Rectal smooth muscle tissue (tissue), 1 donor: ENCODE results near the gene ADARB2.
"Not testable (repeated sequence)": the region's sequence is repeated elsewhere in the genome, so short reads cannot be mapped to it uniquely, and the experiment has no call there.

ENCODE experiments used
- H3K27ac ChIP-seq: one replicate; pipeline ENCODE4 v1.7.0; 2013; ENCODE audit warnings: low read depth, low read length, inconsistent platforms
- H3K27me3 ChIP-seq: one replicate; pipeline ENCODE4 v1.7.0; 2013; ENCODE audit warnings: low read length; ENCODE audit not compliant: control insufficient read depth, insufficient read depth
- H3K36me3 ChIP-seq: one replicate; pipeline ENCODE4 v1.7.0; 2013; ENCODE audit warnings: low read length; ENCODE audit not compliant: control insufficient read depth, insufficient read depth
- H3K4me1 ChIP-seq: one replicate; pipeline ENCODE4 v1.7.0; 2013; ENCODE audit warnings: low read length; ENCODE audit not compliant: control insufficient read depth, insufficient read depth
- H3K4me3 ChIP-seq: one replicate; pipeline ENCODE4 v1.7.0; 2013; ENCODE audit warnings: low read length
- H3K9ac ChIP-seq: one replicate; pipeline ENCODE4 v1.7.0; 2013; ENCODE audit warnings: low read length

Gene ADARB2

GRCh38 chr10:1448252-1448930 is 288.9 kb downstream of the ADARB2 start:
- no peak overlapping the region for H3K27ac ChIP-seq
- H3K36me3 ChIP-seq, result no peaks in the 10 kb centered on the region
- H3K4me1 ChIP-seq, result no peaks in the 10 kb centered on the region
- H3K9ac ChIP-seq, result no peak overlapping the region
- H3K27me3 ChIP-seq, result no peaks in the 10 kb centered on the region
- no peak overlapping the region for H3K4me3 ChIP-seq

GRCh38 chr10:1444826-1445225 is 292.5 kb downstream of the ADARB2 start:
- Histone ChIP-seq H3K27ac (no peak overlapping the region), H3K4me1 (no peaks in the 10 kb centered on the region), H3K4me3 (no peak overlapping the region), H3K9ac (no peak overlapping the region), H3K36me3 (no peaks in the 10 kb centered on the region), H3K27me3 (no peaks in the 10 kb centered on the region)

- H3K27me3 ChIP-seq, result no peaks in the 10 kb centered on the region
- no peaks in the 10 kb centered on the region for H3K4me1 ChIP-seq
- H3K27ac ChIP-seq, result no peak overlapping the region
- H3K4me3 ChIP-seq, result no peak overlapping the region
- H3K9ac ChIP-seq, result no peak overlapping the region
- H3K36me3 ChIP-seq, result no peaks in the 10 kb centered on the region
These were observed 296.4 kb downstream of the ADARB2 start for GRCh38 chr10:1440897-1441296.

- Histone ChIP-seq H3K4me3 (no peak overlapping the region), H3K4me1 (no peaks in the 10 kb centered on the region), H3K9ac (no peak overlapping the region), H3K27ac (no peak overlapping the region), H3K27me3 (no peaks in the 10 kb centered on the region), H3K36me3 (no peaks in the 10 kb centered on the region)
These were observed 302.2 kb downstream of the ADARB2 start for GRCh38 chr10:1434912-1435692.

- Histone ChIP-seq H3K36me3 (no peaks in the 10 kb centered on the region), H3K4me3 (no peak overlapping the region), H3K9ac (no peak overlapping the region), H3K27me3 (no peaks in the 10 kb centered on the region), H3K4me1 (no peaks in the 10 kb centered on the region), H3K27ac (no peak overlapping the region)
These were observed 303.1 kb downstream of the ADARB2 start for GRCh38 chr10:1434202-1434601.

GRCh38 chr10:1432161-1432560 is 305.2 kb downstream of the ADARB2 start:
- Histone ChIP-seq H3K36me3 (no peaks in the 10 kb centered on the region), H3K4me3 (no peak overlapping the region), H3K27me3 (no peaks in the 10 kb centered on the region), H3K4me1 (no peaks in the 10 kb centered on the region), H3K9ac (no peak overlapping the region), H3K27ac (no peak overlapping the region)

- no peak overlapping the region for H3K4me3 ChIP-seq
- H3K9ac ChIP-seq, result no peak overlapping the region
- H3K27ac ChIP-seq, result no peak overlapping the region
- no peaks in the 10 kb centered on the region for H3K36me3 ChIP-seq
- no peaks in the 10 kb centered on the region for H3K4me1 ChIP-seq
- H3K27me3 ChIP-seq, result no peaks in the 10 kb centered on the region
These were observed 306.1 kb downstream of the ADARB2 start for GRCh38 chr10:1431229-1431628.

- not testable (repeated sequence) for H3K27ac ChIP-seq, H3K36me3 ChIP-seq, H3K4me1 ChIP-seq, H3K4me3 ChIP-seq, H3K27me3 ChIP-seq, H3K9ac ChIP-seq
These were observed 309.7 kb downstream of the ADARB2 start for GRCh38 chr10:1427521-1428186.

GRCh38 chr10:1426786-1427185 is 310.5 kb downstream of the ADARB2 start:
- H3K27me3 ChIP-seq, result no peaks in the 10 kb centered on the region
- H3K4me1 ChIP-seq, result no peaks in the 10 kb centered on the region
- no peaks in the 10 kb centered on the region for H3K36me3 ChIP-seq
- H3K4me3 ChIP-seq, result no peak overlapping the region
- no peak overlapping the region for H3K27ac ChIP-seq
- no peak overlapping the region for H3K9ac ChIP-seq

GRCh38 chr10:1425879-1426278 is 311.4 kb downstream of the ADARB2 start:
- Histone ChIP-seq H3K27me3 (no peaks in the 10 kb centered on the region), H3K4me1 (no peaks in the 10 kb centered on the region), H3K4me3 (no peak overlapping the region), H3K27ac (no peak overlapping the region), H3K9ac (no peak overlapping the region), H3K36me3 (no peaks in the 10 kb centered on the region)

GRCh38 chr10:1424648-1425047 is 312.7 kb downstream of the ADARB2 start:
- Histone ChIP-seq H3K4me1 (no peaks in the 10 kb centered on the region), H3K9ac (no peak overlapping the region), H3K4me3 (no peak overlapping the region), H3K27me3 (no peaks in the 10 kb centered on the region), H3K27ac (no peak overlapping the region), H3K36me3 (no peaks in the 10 kb centered on the region)

GRCh38 chr10:1423676-1424253 is 313.6 kb downstream of the ADARB2 start:
- Histone ChIP-seq H3K9ac (no peak overlapping the region), H3K27me3 (no peaks in the 10 kb centered on the region), H3K4me1 (no peaks in the 10 kb centered on the region), H3K27ac (no peak overlapping the region), H3K36me3 (no peaks in the 10 kb centered on the region), H3K4me3 (no peak overlapping the region)
